ENCODE data around the gene NYAP2. TPM values are rescaled to one million over a fixed set of nuclear protein-coding genes. Genes with fewer than 3 reads are reported as not detected.

NYAP2 gene
- polyA plus RNA-seq, 1 donor = 0.40 TPM

GRCh38 chr2:225581906-225582305, 182.4 kb downstream of the NYAP2 start:
- H3K4me1 ChIP-seq (ENCODE audit: control insufficient read depth, insufficient read depth, low read length) = no peaks in the 10 kb centered on the region
- no peak for DNase-seq
- H3K36me3 ChIP-seq (ENCODE audit: control insufficient read depth, insufficient read depth, low read length) = no peaks in the 10 kb centered on the region
- 100% methylated on average over 2 of the region's 26 CpGs for WGBS (ENCODE audit: insufficient coverage, low lambda C conversion rate)
- H3K27ac ChIP-seq (ENCODE audit: low read length) = no peak overlapping the region
- H3K4me3 ChIP-seq (ENCODE audit: low read length) = no peak overlapping the region
- H3K9me3 ChIP-seq (ENCODE audit: control insufficient read depth, low read depth, low read length) = peaks cover 7% of the 10 kb centered on the region
- no peaks in the 10 kb centered on the region for H3K27me3 ChIP-seq (ENCODE audit: control insufficient read depth, insufficient read depth, low read length)

- WGBS (ENCODE audit: insufficient coverage, low lambda C conversion rate) = no CpG with 5 or more reads among the region's 49 CpGs
- no peak for DNase-seq
Observed at GRCh38 chr2:225582355-225583116, 183.0 kb downstream of the NYAP2 start.

GRCh38 chr2:225584796-225585195, 185.3 kb downstream of the NYAP2 start:
- Histone ChIP-seq H3K4me1 (ENCODE audit: control insufficient read depth, insufficient read depth, low read length) (no peaks in the 10 kb centered on the region), H3K27ac (ENCODE audit: low read length) (no peak overlapping the region), H3K4me3 (ENCODE audit: low read length) (no peak overlapping the region), H3K27me3 (ENCODE audit: control insufficient read depth, insufficient read depth, low read length) (no peaks in the 10 kb centered on the region), H3K9me3 (ENCODE audit: control insufficient read depth, low read depth, low read length) (peaks cover 7% of the 10 kb centered on the region), H3K36me3 (ENCODE audit: control insufficient read depth, insufficient read depth, low read length) (no peaks in the 10 kb centered on the region)
- no peak for DNase-seq

More at GRCh38 chr2:225582355-225583116, 183.0 kb downstream of the NYAP2 start:
- Histone ChIP-seq H3K27ac (ENCODE audit: low read length) (no peak overlapping the region), H3K4me1 (ENCODE audit: control insufficient read depth, insufficient read depth, low read length) (no peaks in the 10 kb centered on the region), H3K36me3 (ENCODE audit: control insufficient read depth, insufficient read depth, low read length) (no peaks in the 10 kb centered on the region), H3K9me3 (ENCODE audit: control insufficient read depth, low read depth, low read length) (peaks cover 7% of the 10 kb centered on the region), H3K27me3 (ENCODE audit: control insufficient read depth, insufficient read depth, low read length) (no peaks in the 10 kb centered on the region), H3K4me3 (ENCODE audit: low read length) (no peak overlapping the region)

- Histone ChIP-seq H3K27ac (ENCODE audit: low read length) (no peak overlapping the region), H3K4me3 (ENCODE audit: low read length) (no peak overlapping the region), H3K9me3 (ENCODE audit: control insufficient read depth, low read depth, low read length) (no peaks in the 10 kb centered on the region), H3K27me3 (ENCODE audit: control insufficient read depth, insufficient read depth, low read length) (no peaks in the 10 kb centered on the region), H3K4me1 (ENCODE audit: control insufficient read depth, insufficient read depth, low read length) (no peaks in the 10 kb centered on the region), H3K36me3 (ENCODE audit: control insufficient read depth, insufficient read depth, low read length) (no peaks in the 10 kb centered on the region)
- no CpG with 5 or more reads among the region's 3 CpGs for WGBS (ENCODE audit: insufficient coverage, low lambda C conversion rate)
- no peak for DNase-seq
Observed at GRCh38 chr2:225590932-225591331, 191.4 kb downstream of the NYAP2 start.

- Histone ChIP-seq H3K9me3 (ENCODE audit: control insufficient read depth, low read depth, low read length) (no peaks in the 10 kb centered on the region), H3K27ac (ENCODE audit: low read length) (no peak overlapping the region), H3K4me1 (ENCODE audit: control insufficient read depth, insufficient read depth, low read length) (no peaks in the 10 kb centered on the region), H3K27me3 (ENCODE audit: control insufficient read depth, insufficient read depth, low read length) (no peaks in the 10 kb centered on the region), H3K4me3 (ENCODE audit: low read length) (no peak overlapping the region), H3K36me3 (ENCODE audit: control insufficient read depth, insufficient read depth, low read length) (no peaks in the 10 kb centered on the region)
- no peak for DNase-seq
- no CpG with 5 or more reads among the region's 4 CpGs for WGBS (ENCODE audit: insufficient coverage, low lambda C conversion rate)
Observed at GRCh38 chr2:225597911-225598310, 198.4 kb downstream of the NYAP2 start.

GRCh38 chr2:225598426-225598825, 198.9 kb downstream of the NYAP2 start:
- H3K4me1 ChIP-seq (ENCODE audit: control insufficient read depth, insufficient read depth, low read length) = no peaks in the 10 kb centered on the region
- no peaks in the 10 kb centered on the region for H3K27me3 ChIP-seq (ENCODE audit: control insufficient read depth, insufficient read depth, low read length)
- no peak for DNase-seq

GRCh38 chr2:225598897-225599296, 199.4 kb downstream of the NYAP2 start:
- no peaks in the 10 kb centered on the region for H3K36me3 ChIP-seq (ENCODE audit: control insufficient read depth, insufficient read depth, low read length)
- H3K9me3 ChIP-seq (ENCODE audit: control insufficient read depth, low read depth, low read length) = no peaks in the 10 kb centered on the region
- no peaks in the 10 kb centered on the region for H3K4me1 ChIP-seq (ENCODE audit: control insufficient read depth, insufficient read depth, low read length)
- DNase-seq = no peak
- H3K27me3 ChIP-seq (ENCODE audit: control insufficient read depth, insufficient read depth, low read length) = no peaks in the 10 kb centered on the region
- WGBS (ENCODE audit: insufficient coverage, low lambda C conversion rate) = 100% methylated on average over 1 of the region's 4 CpGs
- no peak overlapping the region for H3K27ac ChIP-seq (ENCODE audit: low read length)
- no peak overlapping the region for H3K4me3 ChIP-seq (ENCODE audit: low read length)

More at GRCh38 chr2:225598426-225598825, 198.9 kb downstream of the NYAP2 start:
- Histone ChIP-seq H3K9me3 (ENCODE audit: control insufficient read depth, low read depth, low read length) (no peaks in the 10 kb centered on the region), H3K27ac (ENCODE audit: low read length) (no peak overlapping the region), H3K4me3 (ENCODE audit: low read length) (no peak overlapping the region), H3K36me3 (ENCODE audit: control insufficient read depth, insufficient read depth, low read length) (no peaks in the 10 kb centered on the region)

DNA sequence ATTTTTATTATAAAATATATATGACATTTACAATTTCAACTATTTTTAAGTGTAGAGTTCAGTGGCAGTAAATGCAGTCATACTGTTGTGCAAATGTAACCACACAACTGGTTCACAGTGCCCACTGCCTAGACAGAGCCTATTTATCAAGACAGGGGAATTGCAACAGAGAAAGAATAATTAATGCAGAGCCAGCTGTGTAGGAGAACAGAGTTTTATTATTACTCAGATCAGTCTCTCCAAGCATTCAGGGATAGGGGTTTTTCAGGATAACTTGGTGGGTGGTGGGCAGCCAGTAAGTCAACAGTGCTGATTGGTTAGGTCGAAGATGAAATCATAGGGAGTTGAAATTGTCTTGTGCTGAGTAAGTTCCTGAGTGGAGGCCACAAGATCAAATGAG, 200.3 kb downstream of the NYAP2 start:
- H3K27ac ChIP-seq (ENCODE audit: low read length) = no peak overlapping the region
- H3K4me3 ChIP-seq (ENCODE audit: low read length) = no peak overlapping the region
- no peak for DNase-seq
- H3K36me3 ChIP-seq (ENCODE audit: control insufficient read depth, insufficient read depth, low read length) = no peaks in the 10 kb centered on the region
- no peaks in the 10 kb centered on the region for H3K9me3 ChIP-seq (ENCODE audit: control insufficient read depth, low read depth, low read length)
- no CpG with 5 or more reads among the region's 1 CpG for WGBS (ENCODE audit: insufficient coverage, low lambda C conversion rate)
- no peaks in the 10 kb centered on the region for H3K27me3 ChIP-seq (ENCODE audit: control insufficient read depth, insufficient read depth, low read length)
- no peaks in the 10 kb centered on the region for H3K4me1 ChIP-seq (ENCODE audit: control insufficient read depth, insufficient read depth, low read length)

DNA sequence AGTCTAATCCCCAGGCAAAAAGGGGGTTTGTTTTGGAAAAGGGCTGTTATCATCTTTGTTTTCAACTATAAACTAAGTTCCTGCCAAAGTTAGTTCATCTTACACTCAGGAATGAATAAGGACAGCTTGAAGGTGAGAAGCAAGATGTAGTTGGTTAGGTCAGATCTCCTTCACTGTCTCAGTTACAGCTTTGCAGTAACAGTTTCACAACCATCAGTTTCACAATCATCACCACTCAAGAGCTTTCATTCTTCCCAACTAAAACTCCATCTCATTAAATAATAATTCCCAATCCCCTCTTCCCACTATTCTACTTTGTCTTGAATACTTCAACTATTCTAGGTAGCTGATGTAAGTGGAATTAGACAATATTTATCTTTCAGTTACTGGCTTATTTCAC, 200.9 kb downstream of the NYAP2 start:
- Histone ChIP-seq H3K4me3 (ENCODE audit: low read length) (no peak overlapping the region), H3K9me3 (ENCODE audit: control insufficient read depth, low read depth, low read length) (no peaks in the 10 kb centered on the region), H3K36me3 (ENCODE audit: control insufficient read depth, insufficient read depth, low read length) (no peaks in the 10 kb centered on the region), H3K27ac (ENCODE audit: low read length) (no peak overlapping the region), H3K4me1 (ENCODE audit: control insufficient read depth, insufficient read depth, low read length) (no peaks in the 10 kb centered on the region), H3K27me3 (ENCODE audit: control insufficient read depth, insufficient read depth, low read length) (no peaks in the 10 kb centered on the region)
- no peak for DNase-seq

- Histone ChIP-seq H3K27me3 (ENCODE audit: control insufficient read depth, insufficient read depth, low read length) (no peaks in the 10 kb centered on the region), H3K4me3 (ENCODE audit: low read length) (no peak overlapping the region), H3K27ac (ENCODE audit: low read length) (no peak overlapping the region), H3K36me3 (ENCODE audit: control insufficient read depth, insufficient read depth, low read length) (no peaks in the 10 kb centered on the region), H3K9me3 (ENCODE audit: control insufficient read depth, low read depth, low read length) (no peaks in the 10 kb centered on the region), H3K4me1 (ENCODE audit: control insufficient read depth, insufficient read depth, low read length) (no peaks in the 10 kb centered on the region)
- 80% methylated on average over 1 of the region's 4 CpGs for WGBS (ENCODE audit: insufficient coverage, low lambda C conversion rate)
- no peak for DNase-seq
Observed at GRCh38 chr2:225600865-225601264, 201.4 kb downstream of the NYAP2 start.

GRCh38 chr2:225602205-225602604, 202.7 kb downstream of the NYAP2 start:
- 100% methylated on average over 2 of the region's 4 CpGs for WGBS (ENCODE audit: insufficient coverage, low lambda C conversion rate)
- DNase-seq = no peak
- Histone ChIP-seq H3K9me3 (ENCODE audit: control insufficient read depth, low read depth, low read length) (no peaks in the 10 kb centered on the region), H3K36me3 (ENCODE audit: control insufficient read depth, insufficient read depth, low read length) (no peaks in the 10 kb centered on the region), H3K27ac (ENCODE audit: low read length) (no peak overlapping the region), H3K4me3 (ENCODE audit: low read length) (no peak overlapping the region), H3K27me3 (ENCODE audit: control insufficient read depth, insufficient read depth, low read length) (no peaks in the 10 kb centered on the region), H3K4me1 (ENCODE audit: control insufficient read depth, insufficient read depth, low read length) (no peaks in the 10 kb centered on the region)

Data from large intestine (tissue), 3 donors.